Measurements from ENCODE around the gene MPND. TPM values are rescaled to one million over a fixed set of nuclear protein-coding genes. Genes with fewer than 3 reads are reported as not detected.

Gene MPND
- total and polyA plus RNA-seq, 12 donors = 15.2 to 26.6 (median 20.9) TPM

DNA sequence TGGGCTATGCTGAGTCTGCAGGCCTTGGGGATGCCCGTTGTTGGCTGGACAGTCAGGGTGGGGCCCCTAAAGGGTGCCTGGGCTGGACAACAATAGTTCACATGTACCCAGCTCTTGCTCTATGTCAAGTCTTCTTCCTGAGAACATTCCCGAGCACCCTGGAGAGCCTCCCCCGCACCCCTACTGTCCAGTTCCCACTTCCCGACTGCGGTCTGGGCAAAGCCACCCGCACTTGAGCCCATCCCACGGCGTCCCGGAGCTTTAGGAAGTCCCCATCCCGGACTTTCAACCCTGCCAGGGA, 1.1 kb upstream of the MPND start:
- no peak for TF ChIP-seq CTCF (IDR thresholded peaks at IDR 0.05)
- Histone ChIP-seq H3K9me3 (no peaks in the 10 kb centered on the region), H3K4me3 (peak overlapping the region; percentile 24 to 89 (median 63)), H3K27ac (peak overlapping the region; percentile 76 to 98 (median 94)), H3K36me3 (peaks cover 0 to 15% (median 4%) of the 10 kb centered on the region in 9 donors), H3K27me3 (no peaks in the 10 kb centered on the region), H3K4me1 (peaks cover 3 to 32% (median 27%) of the 10 kb centered on the region in 9 donors)
- DNase-seq (no peak), ATAC-seq (peak; percentile 5 to 43 (median 25))
- intact Hi-C loops (cut with DNase I) = loop anchor here in 5 of 10 donors (2.0 to 5.0 kb wide), 3 partner anchors 59 to 95 kb away; partner anchors contain the start of genes SH3GL1 (in 5 of the 5), CHAF1A (in 1 of the 5) and YJU2 (in 1 of the 5)
- 1 to 5% methylated on average over 10 of the region's 10 CpGs for WGBS, 2 donors

- Histone ChIP-seq H3K4me1 (peaks cover 3 to 29% (median 25%) of the 10 kb centered on the region in 9 donors), H3K27me3 (no peaks in the 10 kb centered on the region), H3K9me3 (no peaks in the 10 kb centered on the region), H3K4me3 (peak overlapping the region; percentile 36 to 89 (median 74)), H3K27ac (peak overlapping the region; percentile 79 to 98 (median 94)), H3K36me3 (peaks cover 0 to 20% (median 4%) of the 10 kb centered on the region in 9 donors)
- peak in 6 of 9 donors; percentile 17 to 51 (median 43) for TF ChIP-seq CTCF (IDR thresholded peaks at IDR 0.05)
- ATAC-seq (peak; percentile 94 to 98 (median 96)), DNase-seq (peak; percentile 93 to 99)
- WGBS, 2 donors = 0% methylated on average over 39 of the region's 39 CpGs
- intact Hi-C loops (cut with DNase I) = loop anchor here in 5 of 10 donors (2.0 to 5.0 kb wide), 3 partner anchors 58 to 96 kb away; partner anchors contain the start of genes SH3GL1 (in 5 of the 5), CHAF1A (in 1 of the 5) and YJU2 (in 1 of the 5)
Measured at GRCh38 chr19:4342615-4343369, 570 bp upstream of the MPND start.

- Histone ChIP-seq H3K27me3 (no peaks in the 10 kb centered on the region), H3K4me1 (peaks cover 0 to 16% (median 13%) of the 10 kb centered on the region in 9 donors), H3K4me3 (no peak overlapping the region), H3K9me3 (no peaks in the 10 kb centered on the region), H3K36me3 (peaks cover 0 to 42% (median 4%) of the 10 kb centered on the region in 9 donors), H3K27ac (no peak overlapping the region)
- intact Hi-C loops (cut with DNase I) = loop anchor here in 1 of 10 donors (5.0 kb wide), 1 partner anchor 73 kb away; no protein-coding TSS in a partner anchor
- 91 to 92% methylated on average over 15 of the region's 15 CpGs for WGBS, 2 donors
- ATAC-seq (no peak), DNase-seq (no peak)
- no peak for TF ChIP-seq CTCF (IDR thresholded peaks at IDR 0.05)
Measured at GRCh38 chr19:4345342-4346019, 2.1 kb downstream of the MPND start.

GRCh38 chr19:4346020-4346383, 2.6 kb downstream of the MPND start:
- Histone ChIP-seq H3K36me3 (peaks cover 0 to 42% (median 4%) of the 10 kb centered on the region in 9 donors), H3K9me3 (no peaks in the 10 kb centered on the region), H3K27ac (no peak overlapping the region), H3K4me1 (peaks cover 0 to 16% (median 13%) of the 10 kb centered on the region in 9 donors), H3K27me3 (no peaks in the 10 kb centered on the region), H3K4me3 (no peak overlapping the region)
- DNase-seq = no peak
- WGBS, 2 donors = 93 to 95% methylated on average over 6 of the region's 6 CpGs
- no peak for ATAC-seq
- no peak for TF ChIP-seq CTCF (IDR thresholded peaks at IDR 0.05)
- intact Hi-C loops (cut with DNase I) = loop anchor here in 1 of 10 donors (5.0 kb wide), 1 partner anchor 74 kb away; no protein-coding TSS in a partner anchor

Data from heart right ventricle (tissue), 16 donors.